Measurements from ENCODE around the gene CT47A1.
"Not testable (repeated sequence)": the region's sequence is repeated elsewhere in the genome, so short reads cannot be mapped to it uniquely, and the experiment has no call there.

Gene CT47A1

GRCh38 chrX:120985660-120986059 lies at the start of gene CT47A1:
Gene CT47A1, minus strand, starts transcription at chrX:120985760. Its CDS starts 231 bp downstream, at chrX:120985529.
- not testable (repeated sequence) for FAIRE-seq

- no peak for FAIRE-seq
Observed at GRCh38 chrX:121032531-121032930, 47.0 kb upstream of the CT47A1 start.

- FAIRE-seq: no peak
Observed at GRCh38 chrX:121030083-121030482, 44.5 kb upstream of the CT47A1 start.

GRCh38 chrX:121028419-121028818 lies 42.9 kb upstream of the CT47A1 start:
- no peak for FAIRE-seq

- no peak for FAIRE-seq
Observed at GRCh38 chrX:121014826-121015225, 29.3 kb upstream of the CT47A1 start.

- no peak for FAIRE-seq
Observed at GRCh38 chrX:121013897-121014455, 28.4 kb upstream of the CT47A1 start.

- FAIRE-seq: no peak
Observed at GRCh38 chrX:121011254-121011653, 25.7 kb upstream of the CT47A1 start.

GRCh38 chrX:121010218-121010617 lies 24.7 kb upstream of the CT47A1 start:
- no peak for FAIRE-seq

GRCh38 chrX:121009764-121010163 lies 24.2 kb upstream of the CT47A1 start:
- no peak for FAIRE-seq

- no peak for FAIRE-seq
Observed at GRCh38 chrX:121008920-121009319, 23.4 kb upstream of the CT47A1 start.

- FAIRE-seq: no peak
Observed at GRCh38 chrX:121000589-121000988, 15.0 kb upstream of the CT47A1 start.

GRCh38 chrX:120999413-120999812 lies 13.9 kb upstream of the CT47A1 start:
- peak; percentile 3 for FAIRE-seq

GRCh38 chrX:120956500-120956899 lies 29.1 kb downstream of the CT47A1 start, which contains the start of gene CT47A7:
Gene CT47A7, minus strand, starts transcription at chrX:120956600. Its CDS starts 255 bp downstream, at chrX:120956345.
- FAIRE-seq: not testable (repeated sequence)

Data from G401.6 (cell line).